ENCODE measurements around the gene GCC2. TPM values are rescaled to one million over a fixed set of nuclear protein-coding genes. Genes with fewer than 3 reads are reported as not detected.

GCC2 gene
- total RNA-seq, 1 donor from 2014 or later: 53.9 TPM

- H3K27ac ChIP-seq (ENCODE audit: low read depth, low read length): peak overlapping the region; percentile 83
Observed at GRCh38 chr2:108535357-108535631, 86.3 kb downstream of the GCC2 start.

GRCh38 chr2:108536133-108536780 is 87.3 kb downstream of the GCC2 start:
- Histone ChIP-seq H3K9ac (ENCODE audit: low read length) (peak overlapping the region; percentile 95), H2AFZ (ENCODE audit: low read depth, low read length) (no peak overlapping the region), H3K27me3 (ENCODE audit: insufficient read depth, low read length) (no peaks in the 10 kb centered on the region), H3K9me3 (ENCODE audit: insufficient read depth, low read depth, low read length) (no peaks in the 10 kb centered on the region), H3K36me3 (ENCODE audit: insufficient read depth, low read length) (peaks cover 3% of the 10 kb centered on the region), H3K4me3 (ENCODE audit: insufficient read depth, low read depth, low read length) (peak overlapping the region; percentile 89), H3K79me2 (ENCODE audit: insufficient read depth, low read length) (peaks cover 67% of the 10 kb centered on the region), H4K20me1 (ENCODE audit: insufficient read depth, low read length) (peaks cover 64% of the 10 kb centered on the region), H3K27ac (ENCODE audit: low read depth, low read length) (peak overlapping the region; percentile 83), H3K4me1 (ENCODE audit: insufficient read depth, low read length) (peaks cover 31% of the 10 kb centered on the region), H3K4me2 (ENCODE audit: low read length) (peak overlapping the region; percentile 92)
- peak; percentile 68 for DNase-seq (ENCODE audit: low read depth)
- Mint-ChIP-seq H3K27me3 (ENCODE audit: low read depth, unreplicated experiment) (no peaks in the 10 kb centered on the region), H3K4me1 (ENCODE audit: low read depth, unreplicated experiment) (peaks cover 29% of the 10 kb centered on the region), H3K4me3 (ENCODE audit: unreplicated experiment) (peak overlapping the region; percentile 95), H3K27ac (ENCODE audit: unreplicated experiment) (peak overlapping the region; percentile 84), H3K9me3 (ENCODE audit: unreplicated experiment) (no peaks in the 10 kb centered on the region), H3K36me3 (ENCODE audit: low read depth, unreplicated experiment) (peaks cover 5% of the 10 kb centered on the region)
- no peak for FAIRE-seq
- TF ChIP-seq, protein P1, sequence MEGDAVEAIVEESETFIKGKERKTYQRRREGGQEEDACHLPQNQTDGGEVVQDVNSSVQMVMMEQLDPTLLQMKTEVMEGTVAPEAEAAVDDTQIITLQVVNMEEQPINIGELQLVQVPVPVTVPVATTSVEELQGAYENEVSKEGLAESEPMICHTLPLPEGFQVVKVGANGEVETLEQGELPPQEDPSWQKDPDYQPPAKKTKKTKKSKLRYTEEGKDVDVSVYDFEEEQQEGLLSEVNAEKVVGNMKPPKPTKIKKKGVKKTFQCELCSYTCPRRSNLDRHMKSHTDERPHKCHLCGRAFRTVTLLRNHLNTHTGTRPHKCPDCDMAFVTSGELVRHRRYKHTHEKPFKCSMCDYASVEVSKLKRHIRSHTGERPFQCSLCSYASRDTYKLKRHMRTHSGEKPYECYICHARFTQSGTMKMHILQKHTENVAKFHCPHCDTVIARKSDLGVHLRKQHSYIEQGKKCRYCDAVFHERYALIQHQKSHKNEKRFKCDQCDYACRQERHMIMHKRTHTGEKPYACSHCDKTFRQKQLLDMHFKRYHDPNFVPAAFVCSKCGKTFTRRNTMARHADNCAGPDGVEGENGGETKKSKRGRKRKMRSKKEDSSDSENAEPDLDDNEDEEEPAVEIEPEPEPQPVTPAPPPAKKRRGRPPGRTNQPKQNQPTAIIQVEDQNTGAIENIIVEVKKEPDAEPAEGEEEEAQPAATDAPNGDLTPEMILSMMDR (IDR thresholded peaks at IDR 0.05; ENCODE audit: insufficient read depth, low read depth, low read length): no peak
- TF ChIP-seq EZH2 (IDR thresholded peaks at IDR 0.05; ENCODE audit: insufficient read depth, low read length): no peak

More at GRCh38 chr2:108535357-108535631, 86.3 kb downstream of the GCC2 start:
- peaks cover 57% of the 10 kb centered on the region for H3K79me2 ChIP-seq (ENCODE audit: insufficient read depth, low read length)
- peak overlapping the region; percentile 89 for H3K4me3 ChIP-seq (ENCODE audit: insufficient read depth, low read depth, low read length)
- peaks cover 28% of the 10 kb centered on the region for H3K4me1 ChIP-seq (ENCODE audit: insufficient read depth, low read length)
- FAIRE-seq: peak; percentile 54
- peaks cover 26% of the 10 kb centered on the region for H3K4me1 Mint-ChIP-seq (ENCODE audit: low read depth, unreplicated experiment)
- H2AFZ ChIP-seq (ENCODE audit: low read depth, low read length): no peak overlapping the region
- H3K27ac Mint-ChIP-seq (ENCODE audit: unreplicated experiment): peak overlapping the region; percentile 97
- no peaks in the 10 kb centered on the region for H3K9me3 Mint-ChIP-seq (ENCODE audit: unreplicated experiment)
- DNase-seq (ENCODE audit: low read depth): no peak
- H3K4me3 Mint-ChIP-seq (ENCODE audit: unreplicated experiment): peak overlapping the region; percentile 95
- peaks cover 5% of the 10 kb centered on the region for H3K36me3 Mint-ChIP-seq (ENCODE audit: low read depth, unreplicated experiment)
- H3K9ac ChIP-seq (ENCODE audit: low read length): peak overlapping the region; percentile 95
- no peaks in the 10 kb centered on the region for H3K27me3 Mint-ChIP-seq (ENCODE audit: low read depth, unreplicated experiment)
- TF ChIP-seq, protein P1 (IDR thresholded peaks at IDR 0.05; ENCODE audit: insufficient read depth, low read depth, low read length): no peak
- no peak for TF ChIP-seq EZH2 (IDR thresholded peaks at IDR 0.05; ENCODE audit: insufficient read depth, low read length)
- H3K4me2 ChIP-seq (ENCODE audit: low read length): peak overlapping the region; percentile 92
- no peaks in the 10 kb centered on the region for H3K36me3 ChIP-seq (ENCODE audit: insufficient read depth, low read length)
- H3K9me3 ChIP-seq (ENCODE audit: insufficient read depth, low read depth, low read length): no peaks in the 10 kb centered on the region
- H4K20me1 ChIP-seq (ENCODE audit: insufficient read depth, low read length): peaks cover 54% of the 10 kb centered on the region
- H3K27me3 ChIP-seq (ENCODE audit: insufficient read depth, low read length): no peaks in the 10 kb centered on the region

DNA sequence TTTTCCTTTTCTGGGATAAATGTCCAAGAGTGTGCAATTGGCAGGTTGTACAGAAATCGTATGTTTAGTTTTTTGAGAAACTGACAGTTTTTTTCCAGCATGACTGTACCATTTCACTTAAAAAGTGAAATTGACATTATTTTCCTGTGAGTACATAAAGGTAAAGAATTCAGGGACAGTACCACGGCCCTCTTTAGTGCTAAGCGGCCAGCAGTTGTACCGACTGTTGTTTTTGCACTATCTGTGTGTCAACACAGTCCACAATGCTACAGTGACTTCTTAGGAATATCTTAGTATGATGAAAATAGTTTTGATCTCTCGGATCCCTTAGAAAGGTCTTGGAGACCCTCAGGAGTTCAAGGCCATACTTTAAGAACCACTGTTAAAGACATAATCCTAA is 87.9 kb downstream of the GCC2 start:
- FAIRE-seq: no peak
- Histone ChIP-seq H3K36me3 (ENCODE audit: insufficient read depth, low read length) (peaks cover 5% of the 10 kb centered on the region), H4K20me1 (ENCODE audit: insufficient read depth, low read length) (peaks cover 70% of the 10 kb centered on the region), H3K4me3 (ENCODE audit: insufficient read depth, low read depth, low read length) (peak overlapping the region; percentile 89), H3K9ac (ENCODE audit: low read length) (peak overlapping the region; percentile 95), H3K27ac (ENCODE audit: low read depth, low read length) (peak overlapping the region; percentile 83), H2AFZ (ENCODE audit: low read depth, low read length) (no peak overlapping the region), H3K79me2 (ENCODE audit: insufficient read depth, low read length) (peaks cover 73% of the 10 kb centered on the region), H3K4me2 (ENCODE audit: low read length) (peak overlapping the region; percentile 92), H3K9me3 (ENCODE audit: insufficient read depth, low read depth, low read length) (no peaks in the 10 kb centered on the region), H3K27me3 (ENCODE audit: insufficient read depth, low read length) (no peaks in the 10 kb centered on the region), H3K4me1 (ENCODE audit: insufficient read depth, low read length) (peaks cover 38% of the 10 kb centered on the region)
- TF ChIP-seq, protein P1 (IDR thresholded peaks at IDR 0.05; ENCODE audit: insufficient read depth, low read depth, low read length): no peak
- TF ChIP-seq EZH2 (IDR thresholded peaks at IDR 0.05; ENCODE audit: insufficient read depth, low read length): no peak
- no peaks in the 10 kb centered on the region for H3K9me3 Mint-ChIP-seq (ENCODE audit: unreplicated experiment)
- H3K4me1 Mint-ChIP-seq (ENCODE audit: low read depth, unreplicated experiment): peaks cover 34% of the 10 kb centered on the region
- peak overlapping the region; percentile 60 for H3K27ac Mint-ChIP-seq (ENCODE audit: unreplicated experiment)
- peaks cover 5% of the 10 kb centered on the region for H3K36me3 Mint-ChIP-seq (ENCODE audit: low read depth, unreplicated experiment)
- H3K27me3 Mint-ChIP-seq (ENCODE audit: low read depth, unreplicated experiment): no peaks in the 10 kb centered on the region
- DNase-seq (ENCODE audit: low read depth): no peak
- H3K4me3 Mint-ChIP-seq (ENCODE audit: unreplicated experiment): peak overlapping the region; percentile 95
